Gastrocnemius medialis (tissue), 4 donors: ENCODE results near the gene MAP3K9. TPM values are rescaled to one million over a fixed set of nuclear protein-coding genes. Genes with fewer than 3 reads are reported as not detected.

Source experiments
- ATAC-seq, 2 donors: fragments of 150-250 bp; one replicate each; pipeline ENCODE4 v1.9.1; 2016
- DNase-seq, 2 donors: peaks; one replicate each; pipeline ENCODE4 v3.0.0-alpha.2; 2019
- H3K27ac ChIP-seq, 4 donors: fragments of 200-600 bp; sonication (generic); 1 replicate in 1 of 4; 2 replicates in 3 of 4; pipeline ENCODE4 v1.5.1; 2016 to 2018; ENCODE audit warnings: mild to moderate bottlenecking in 2 of 4, moderate library complexity in 1 of 4
- H3K27me3 ChIP-seq, 3 donors: fragments of 200-600 bp; sonication (generic) in 2 of 3; 1 replicate in 1 of 3; 2 replicates in 2 of 3; pipeline versions ENCODE4 v1.5.1 to v1.6.0; 2016 to 2019; ENCODE audit warnings: mild to moderate bottlenecking in 1 of 3, moderate library complexity in 1 of 3
- H3K36me3 ChIP-seq, 2 donors: fragments of 200-600 bp; sonication (generic) in 1 of 2; one replicate each; pipeline ENCODE4 v1.5.1; 2017 to 2018
- H3K4me1 ChIP-seq, 2 donors: fragments of 200-600 bp; sonication (generic) in 1 of 2; one replicate each; pipeline ENCODE4 v1.5.1; 2016 to 2017; ENCODE audit warnings: mild to moderate bottlenecking in 2 of 2
- H3K4me3 ChIP-seq, 4 donors: fragments of 200-600 bp; sonication (generic) in 3 of 4; 1 replicate in 1 of 4; 2 replicates in 3 of 4; pipeline ENCODE4 v1.5.1; 2016 to 2019; ENCODE audit warnings: mild to moderate bottlenecking in 2 of 4
- H3K9me3 ChIP-seq, 3 donors: fragments of 200-600 bp; sonication (generic) in 2 of 3; 1 replicate in 1 of 3; 2 replicates in 2 of 3; pipeline ENCODE4 v1.5.1; 2016 to 2019
- POLR2A ChIP-seq, 2 donors: fragments of 450-650 bp; IDR thresholded peaks; one replicate each; pipeline ENCODE4 v1.6.1; 2017; ENCODE audit warnings: antibody characterized with exemption in 2 of 2, mild to moderate bottlenecking in 2 of 2, moderate library complexity in 2 of 2
- in situ Hi-C, 4 donors: fragments of 200-750 bp; cut with MboI; loops; one replicate each; pipeline versions ENCODE4 v1.15.0 to v1.8.0; 2017; ENCODE audit warnings: low sequenced_read_pairs in 4 of 4
- intact Hi-C: fragments of 100-400 bp; cut with DNase I; formaldehyde crosslinking; loops from one replicate; pipeline ENCODE4 v1.15.1; 2023; ENCODE audit warnings: low total_unique reads
- total RNA-seq, 4 donors: library from RNA; depleted of rRNA; stranded (reverse); fragments of >200 nt; gene quantifications; one replicate each; pipeline versions ENCODE4 v1.1.0 to v1.2.3, GENCODE V29; 2016
- TF ChIP-seq, protein P1 (sequence below), 5 experiments: fragments of 450-650 bp in 3 of 5; fragments of 200-600 bp in 2 of 5; sonication (generic) in 2 of 5; IDR thresholded peaks in 4 of 5; conservative IDR thresholded peaks in 1 of 5; 1 replicate in 4 of 5; 2 replicates in 1 of 5; pipeline ENCODE4 v1.5.1; 2016 to 2019; ENCODE audit warnings: antibody characterized with exemption in 5 of 5, mild to moderate bottlenecking in 3 of 5, moderate library complexity in 3 of 5

Gene MAP3K9
- total RNA-seq, 4 donors from 2014 or later, result 2.4 to 5.0 (median 2.5) TPM

- ATAC-seq, result no peak
- in situ Hi-C loops, result no loop called here
Measured at GRCh38 chr14:70685474-70686197, 123.7 kb downstream of the MAP3K9 start.

GRCh38 chr14:70683983-70684382 lies 125.3 kb downstream of the MAP3K9 start:
- Histone ChIP-seq H3K27ac (no peak overlapping the region), H3K4me1 (no peaks in the 10 kb centered on the region), H3K27me3 (no peaks in the 10 kb centered on the region), H3K36me3 (no peaks in the 10 kb centered on the region), H3K9me3 (no peaks in the 10 kb centered on the region), H3K4me3 (no peak overlapping the region)
- no peak for ATAC-seq
- no peak for TF ChIP-seq POLR2A (IDR thresholded peaks at IDR 0.05)
- TF ChIP-seq, protein P1, sequence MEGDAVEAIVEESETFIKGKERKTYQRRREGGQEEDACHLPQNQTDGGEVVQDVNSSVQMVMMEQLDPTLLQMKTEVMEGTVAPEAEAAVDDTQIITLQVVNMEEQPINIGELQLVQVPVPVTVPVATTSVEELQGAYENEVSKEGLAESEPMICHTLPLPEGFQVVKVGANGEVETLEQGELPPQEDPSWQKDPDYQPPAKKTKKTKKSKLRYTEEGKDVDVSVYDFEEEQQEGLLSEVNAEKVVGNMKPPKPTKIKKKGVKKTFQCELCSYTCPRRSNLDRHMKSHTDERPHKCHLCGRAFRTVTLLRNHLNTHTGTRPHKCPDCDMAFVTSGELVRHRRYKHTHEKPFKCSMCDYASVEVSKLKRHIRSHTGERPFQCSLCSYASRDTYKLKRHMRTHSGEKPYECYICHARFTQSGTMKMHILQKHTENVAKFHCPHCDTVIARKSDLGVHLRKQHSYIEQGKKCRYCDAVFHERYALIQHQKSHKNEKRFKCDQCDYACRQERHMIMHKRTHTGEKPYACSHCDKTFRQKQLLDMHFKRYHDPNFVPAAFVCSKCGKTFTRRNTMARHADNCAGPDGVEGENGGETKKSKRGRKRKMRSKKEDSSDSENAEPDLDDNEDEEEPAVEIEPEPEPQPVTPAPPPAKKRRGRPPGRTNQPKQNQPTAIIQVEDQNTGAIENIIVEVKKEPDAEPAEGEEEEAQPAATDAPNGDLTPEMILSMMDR (IDR thresholded peaks at IDR 0.05 in 4 of 5, conservative IDR thresholded peaks at IDR 0.05 in 1 of 5), result no peak
- in situ Hi-C loops (no loop called here), intact Hi-C loops (no loop called here)
- DNase-seq, result no peak

More at GRCh38 chr14:70685474-70686197, 123.7 kb downstream of the MAP3K9 start:
- Histone ChIP-seq H3K4me1 (no peaks in the 10 kb centered on the region), H3K36me3 (no peaks in the 10 kb centered on the region), H3K9me3 (no peaks in the 10 kb centered on the region), H3K27ac (no peak overlapping the region), H3K4me3 (no peak overlapping the region), H3K27me3 (no peaks in the 10 kb centered on the region)
- intact Hi-C loops, result no loop called here
- TF ChIP-seq, protein P1 (IDR thresholded peaks at IDR 0.05 in 4 of 5, conservative IDR thresholded peaks at IDR 0.05 in 1 of 5), result no peak
- DNase-seq, result no peak

DNA sequence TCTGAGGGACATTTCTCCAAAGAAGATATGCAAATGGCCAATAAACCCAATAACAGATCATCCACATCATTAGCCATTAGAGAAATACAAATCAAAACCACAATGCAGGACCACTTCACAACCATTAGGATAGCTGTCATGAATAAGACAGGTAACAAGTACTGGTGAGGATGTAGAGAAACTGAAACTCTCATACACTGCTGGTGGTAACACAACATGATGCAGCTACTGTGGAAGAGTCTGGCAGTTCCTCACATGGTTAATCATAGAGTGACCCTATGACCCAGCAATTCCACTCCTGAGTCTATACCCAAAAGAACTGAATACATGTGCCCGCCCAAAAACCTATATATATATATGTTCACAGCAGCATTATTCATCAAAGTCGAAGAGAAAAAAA lies 128.6 kb downstream of the MAP3K9 start:
- no peaks in the 10 kb centered on the region for H3K4me1 ChIP-seq
- DNase-seq, result no peak
- TF ChIP-seq POLR2A (IDR thresholded peaks at IDR 0.05), result no peak
- TF ChIP-seq, protein P1 (IDR thresholded peaks at IDR 0.05 in 4 of 5, conservative IDR thresholded peaks at IDR 0.05 in 1 of 5), result no peak
- in situ Hi-C loops, result no loop called here
- H3K4me3 ChIP-seq, result no peak overlapping the region
- H3K9me3 ChIP-seq, result no peaks in the 10 kb centered on the region
- no peak for ATAC-seq
- no peaks in the 10 kb centered on the region for H3K36me3 ChIP-seq
- no peaks in the 10 kb centered on the region for H3K27me3 ChIP-seq
- no peak overlapping the region for H3K27ac ChIP-seq
- intact Hi-C loops, result no loop called here

- no peaks in the 10 kb centered on the region for H3K36me3 ChIP-seq
- no peak overlapping the region for H3K27ac ChIP-seq
- ATAC-seq (no peak), DNase-seq (no peak)
- H3K27me3 ChIP-seq, result no peaks in the 10 kb centered on the region
- no peaks in the 10 kb centered on the region for H3K9me3 ChIP-seq
- intact Hi-C loops, result no loop called here
- TF ChIP-seq, protein P1 (IDR thresholded peaks at IDR 0.05 in 4 of 5, conservative IDR thresholded peaks at IDR 0.05 in 1 of 5), result no peak
- no peak for TF ChIP-seq POLR2A (IDR thresholded peaks at IDR 0.05)
- no peak overlapping the region for H3K4me3 ChIP-seq
- H3K4me1 ChIP-seq, result no peaks in the 10 kb centered on the region
- in situ Hi-C loops, result no loop called here
Measured at GRCh38 chr14:70677341-70677740, 132.0 kb downstream of the MAP3K9 start.

Other genes starting within 250 kb of the MAP3K9 start
- 10 to 100 TPM; 13.9 to 25.0 (median 20.2) TPM for gene MED6, start 208.9 kb downstream of the MAP3K9 start, total RNA-seq
- 10 to 100 TPM in 1 of 4 donors, 1 to 10 TPM in 3; 4.4 to 10.8 (median 9.1) TPM for gene TTC9, start 167.6 kb downstream of the MAP3K9 start, total RNA-seq
- 10 to 100 TPM; 34.4 to 64.5 (median 42.0) TPM for gene PCNX1, start 97.9 kb upstream of the MAP3K9 start, total RNA-seq